ENCODE measurements around the gene ATG16L2.

The ATG16L2 gene

DNA sequence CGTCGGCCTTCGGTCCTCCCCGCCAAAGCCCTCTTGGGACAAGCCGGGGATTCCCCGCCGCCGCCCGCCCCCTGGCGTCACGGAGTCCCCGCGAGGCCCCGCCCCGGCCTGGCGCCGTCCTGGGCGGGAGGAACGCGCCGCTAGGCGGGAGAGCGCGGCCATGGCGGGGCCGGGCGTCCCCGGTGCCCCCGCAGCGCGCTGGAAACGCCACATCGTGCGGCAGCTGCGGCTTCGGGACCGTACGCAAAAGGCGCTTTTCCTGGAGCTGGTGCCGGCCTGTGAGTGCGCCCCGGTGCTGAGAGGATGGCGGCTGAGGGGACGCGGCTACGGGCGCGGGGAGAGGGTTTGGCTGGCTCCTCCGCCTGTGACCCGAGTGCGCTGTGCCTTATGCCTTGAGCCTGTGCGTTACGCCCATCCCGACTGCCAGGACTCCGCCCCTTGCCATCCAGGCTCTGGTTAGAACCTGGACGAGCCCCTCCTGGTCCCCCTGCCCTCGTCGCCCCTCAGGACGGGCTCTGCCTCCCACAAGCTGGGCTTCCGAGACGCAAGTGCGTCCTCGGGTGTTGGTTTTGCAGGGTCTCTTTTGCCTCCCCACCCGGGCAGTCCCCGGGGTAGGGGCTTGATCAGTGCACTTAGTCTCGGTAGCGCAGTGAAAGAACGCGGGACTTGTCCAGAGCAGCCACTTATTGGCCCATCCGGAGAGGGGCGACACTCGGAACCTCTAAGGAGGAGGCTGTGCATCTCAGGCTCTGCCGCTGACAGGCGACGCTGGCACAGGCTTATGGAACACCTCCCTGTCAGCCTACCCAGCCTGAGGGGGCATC is at the start of gene ATG16L2:
Gene ATG16L2, plus strand, starts transcription at position 126 of the 824 bp plus-strand sequence. Its CDS starts 35 bp downstream, at position 161.
- peak; percentile 85 for DNase-seq (ENCODE audit: low read depth)

GRCh38 chr11:72764503-72764902 is 49.7 kb upstream of the ATG16L2 start:
- DNase-seq (ENCODE audit: low read depth), result no peak

DNA sequence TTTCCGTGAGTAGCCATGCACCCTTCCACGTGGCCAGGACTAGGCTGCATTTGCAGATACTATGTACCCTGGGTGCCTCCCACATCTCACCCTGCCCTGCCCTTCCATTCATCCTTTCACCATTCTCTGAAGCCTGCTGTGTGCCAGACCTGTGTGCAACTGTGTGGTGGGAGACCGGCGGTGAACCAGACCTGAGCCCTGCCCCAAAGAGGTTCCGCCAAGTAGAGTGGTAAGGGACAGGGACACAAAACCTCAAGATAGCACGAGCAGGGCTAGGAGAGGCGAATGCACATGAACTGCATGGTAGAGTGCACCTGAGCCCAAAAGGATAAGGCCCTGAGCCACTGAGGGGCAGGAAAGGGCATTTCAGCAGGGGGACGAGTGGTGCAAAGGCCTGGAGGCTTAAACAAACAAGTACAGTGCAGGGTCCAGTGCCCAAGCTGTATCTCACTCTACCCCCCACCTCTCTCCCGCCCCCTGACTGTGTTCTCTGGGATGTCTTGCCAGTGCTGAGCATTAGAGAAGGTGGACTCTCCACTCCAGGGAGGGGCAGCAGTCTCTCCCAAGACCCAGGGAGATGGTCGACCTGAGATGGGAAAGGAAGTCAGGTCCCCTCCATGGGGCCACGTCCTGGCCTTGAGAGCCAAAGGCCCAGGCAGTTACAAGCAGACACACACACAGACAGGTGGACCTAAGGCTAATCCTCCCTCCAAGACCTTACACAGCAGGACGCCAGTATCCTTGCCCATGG is 47.9 kb upstream of the ATG16L2 start:
- DNase-seq (ENCODE audit: low read depth), result no peak

DNA sequence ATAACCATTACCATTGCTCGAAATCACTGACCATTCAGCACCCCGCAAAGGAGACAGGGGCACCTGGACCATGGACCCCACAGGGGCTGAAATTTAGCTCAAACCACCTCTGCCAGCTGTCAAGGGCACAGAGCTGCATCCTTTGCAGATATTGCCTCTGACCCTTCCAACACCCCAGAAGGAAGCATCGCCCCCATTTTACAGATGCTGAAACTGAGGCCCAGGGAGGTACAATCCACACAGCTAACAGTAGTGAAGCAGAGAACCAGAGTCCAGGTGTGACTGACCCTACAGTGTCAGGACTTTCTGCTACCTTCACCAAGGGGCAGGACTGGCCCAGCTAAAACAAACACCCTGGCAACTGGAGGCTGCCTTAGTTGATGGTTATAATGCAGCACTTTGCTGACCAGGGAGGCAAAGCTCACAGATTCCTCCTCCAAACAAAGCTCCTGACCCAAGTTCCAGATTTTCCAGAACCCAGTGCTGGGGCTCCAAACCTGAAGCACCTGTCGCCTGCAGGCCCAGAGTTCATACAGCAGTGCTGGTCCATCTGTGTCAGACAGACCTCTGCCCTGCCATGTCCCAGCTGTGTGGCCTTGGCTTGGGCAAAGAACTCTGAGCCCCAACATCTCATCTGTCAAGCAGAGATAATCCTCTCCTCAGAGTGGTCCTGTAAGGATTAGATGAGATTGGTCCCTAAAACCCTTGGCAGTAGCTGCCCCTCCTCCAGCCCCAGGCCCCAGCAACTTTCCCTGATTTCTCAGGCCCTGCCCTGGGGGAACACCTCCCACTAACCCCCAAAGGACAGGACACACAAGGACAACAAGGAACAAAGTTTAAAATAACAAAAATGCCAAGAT is 46.8 kb upstream of the ATG16L2 start:
- DNase-seq (ENCODE audit: low read depth), result no peak

GRCh38 chr11:72768581-72768980 is 45.6 kb upstream of the ATG16L2 start:
- no peak for DNase-seq (ENCODE audit: low read depth)

GRCh38 chr11:72769680-72770079 is 44.5 kb upstream of the ATG16L2 start:
- DNase-seq (ENCODE audit: low read depth), result no peak

- DNase-seq (ENCODE audit: low read depth), result no peak
Measured at GRCh38 chr11:72770799-72771198, 43.4 kb upstream of the ATG16L2 start.

GRCh38 chr11:72771507-72771906 is 42.7 kb upstream of the ATG16L2 start:
- DNase-seq (ENCODE audit: low read depth), result no peak

DNA sequence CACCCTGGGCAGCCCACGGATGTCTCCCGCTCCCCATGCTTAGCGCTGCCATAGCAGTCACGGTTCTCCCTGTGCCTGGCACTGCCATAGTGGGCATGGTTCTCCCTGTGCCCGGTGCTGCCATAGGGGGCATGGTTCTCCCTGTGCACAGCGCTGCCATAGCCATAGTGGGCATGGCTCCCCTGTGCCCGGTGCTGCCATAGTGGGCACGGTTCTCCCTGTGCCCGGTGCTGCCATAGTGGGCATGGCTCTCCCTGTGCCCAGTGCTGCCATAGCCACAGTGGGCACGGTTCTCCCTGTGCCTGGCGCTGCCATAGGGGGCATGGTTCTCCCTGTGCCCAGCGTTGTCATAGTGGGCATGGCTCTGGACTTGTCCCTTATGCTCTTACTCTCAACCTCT is 42.2 kb upstream of the ATG16L2 start:
- DNase-seq (ENCODE audit: low read depth), result no peak

DNA sequence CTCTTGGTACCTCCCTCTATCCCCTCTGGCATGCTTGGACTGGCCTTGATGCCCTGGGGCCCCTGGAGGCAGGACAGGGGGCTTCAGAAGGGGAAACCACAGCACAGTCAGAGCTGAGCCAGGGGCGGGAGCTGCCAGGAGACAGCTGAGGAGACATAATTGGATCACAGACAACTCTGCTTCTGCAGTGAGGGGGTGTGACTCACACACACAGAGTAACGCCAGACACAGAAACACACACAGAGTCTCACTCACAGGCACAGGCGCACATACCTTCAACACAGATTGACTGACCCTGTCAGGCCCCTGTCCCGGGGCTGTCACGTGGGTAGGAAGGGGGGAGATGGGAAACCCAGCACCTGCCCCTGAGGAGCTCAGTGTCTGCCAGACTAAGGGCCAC is 40.9 kb upstream of the ATG16L2 start:
- peak; percentile 64 for DNase-seq (ENCODE audit: low read depth)

DNA sequence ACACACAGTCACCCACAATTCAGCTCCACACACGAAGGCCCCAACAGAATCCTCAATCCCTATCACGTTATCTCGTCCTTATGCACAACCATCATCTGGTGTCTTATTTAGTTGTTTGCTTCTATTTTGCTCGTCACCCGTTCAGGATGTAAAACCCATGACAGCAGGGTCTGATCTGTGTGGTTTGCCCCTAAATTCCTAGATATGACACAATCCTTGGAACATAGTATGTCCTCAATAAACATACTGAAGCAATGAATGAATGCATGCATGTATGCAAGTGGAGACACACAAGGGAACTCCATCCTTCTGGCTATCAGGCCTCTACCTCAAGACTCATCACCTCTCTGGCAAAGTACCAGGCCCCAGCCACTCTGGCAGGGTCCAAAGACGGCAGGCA is 40.5 kb upstream of the ATG16L2 start:
- DNase-seq (ENCODE audit: low read depth), result no peak

- DNase-seq (ENCODE audit: low read depth), result no peak
Measured at GRCh38 chr11:72774499-72774898, 39.7 kb upstream of the ATG16L2 start.

- no peak for DNase-seq (ENCODE audit: low read depth)
Measured at GRCh38 chr11:72775288-72776110, 38.7 kb upstream of the ATG16L2 start.

DNA sequence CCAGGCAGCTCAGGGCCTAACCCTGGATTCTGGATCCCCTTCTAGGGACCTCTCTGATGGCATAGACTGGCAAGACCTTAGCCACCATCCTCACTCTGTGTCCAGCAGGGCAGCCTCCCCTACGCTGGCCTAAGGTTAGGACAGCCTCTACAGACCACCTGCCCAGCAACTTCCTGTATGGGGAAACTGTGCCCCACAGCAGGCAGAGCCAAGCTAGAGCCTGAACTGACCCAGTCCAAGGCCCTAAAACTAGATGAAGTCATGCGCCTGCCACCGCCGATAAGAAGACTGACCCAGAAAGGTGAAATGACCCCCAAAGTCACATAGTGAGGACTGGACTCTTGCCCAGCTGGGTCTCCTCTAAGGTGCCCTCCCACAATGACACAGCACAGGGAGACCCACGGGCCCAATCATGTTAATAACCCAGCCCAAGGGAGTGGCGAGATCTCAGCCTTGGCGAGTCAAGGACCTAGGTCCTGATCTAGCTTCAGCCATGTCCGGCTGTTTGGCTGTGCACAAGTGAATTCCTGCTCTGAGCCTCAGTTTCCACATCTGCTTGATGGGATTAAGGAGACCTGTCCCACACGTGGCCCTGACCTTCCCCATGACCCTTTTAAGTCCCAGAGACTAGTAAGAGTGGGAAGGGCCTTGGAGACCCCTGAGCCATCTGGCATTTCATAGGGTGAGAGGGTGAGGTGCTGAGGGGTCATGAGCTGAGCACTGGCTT is 37.9 kb upstream of the ATG16L2 start:
- no peak for DNase-seq (ENCODE audit: low read depth)

GRCh38 chr11:72776844-72777754 is 37.1 kb upstream of the ATG16L2 start:
- no peak for DNase-seq (ENCODE audit: low read depth)

DNA sequence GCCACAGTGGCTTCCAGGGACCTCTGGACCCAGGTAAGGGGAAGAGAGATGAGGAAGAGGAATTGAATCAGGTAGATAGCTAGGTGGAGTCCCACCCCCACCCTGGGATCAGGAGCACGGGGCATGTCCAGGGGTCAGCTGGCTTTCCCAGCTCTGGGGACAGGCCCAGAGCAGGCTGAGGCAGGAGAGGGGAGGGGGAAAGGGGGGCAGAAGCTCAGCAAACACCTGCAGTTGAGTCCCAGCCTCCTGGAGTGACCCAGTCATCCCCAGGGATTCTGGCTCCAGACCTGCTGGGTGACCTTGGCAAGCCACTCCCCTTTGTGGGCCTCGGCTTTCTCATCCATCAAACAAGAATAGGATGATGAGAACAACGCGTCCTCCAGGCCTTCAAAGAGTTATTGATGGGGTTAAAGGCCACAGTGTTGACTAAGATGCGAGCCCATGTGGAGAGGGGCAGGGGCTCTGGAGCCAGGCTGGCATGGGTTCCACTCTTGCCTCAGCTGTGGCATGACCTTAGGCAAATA is 36.4 kb upstream of the ATG16L2 start:
- DNase-seq (ENCODE audit: low read depth), result no peak

DNA sequence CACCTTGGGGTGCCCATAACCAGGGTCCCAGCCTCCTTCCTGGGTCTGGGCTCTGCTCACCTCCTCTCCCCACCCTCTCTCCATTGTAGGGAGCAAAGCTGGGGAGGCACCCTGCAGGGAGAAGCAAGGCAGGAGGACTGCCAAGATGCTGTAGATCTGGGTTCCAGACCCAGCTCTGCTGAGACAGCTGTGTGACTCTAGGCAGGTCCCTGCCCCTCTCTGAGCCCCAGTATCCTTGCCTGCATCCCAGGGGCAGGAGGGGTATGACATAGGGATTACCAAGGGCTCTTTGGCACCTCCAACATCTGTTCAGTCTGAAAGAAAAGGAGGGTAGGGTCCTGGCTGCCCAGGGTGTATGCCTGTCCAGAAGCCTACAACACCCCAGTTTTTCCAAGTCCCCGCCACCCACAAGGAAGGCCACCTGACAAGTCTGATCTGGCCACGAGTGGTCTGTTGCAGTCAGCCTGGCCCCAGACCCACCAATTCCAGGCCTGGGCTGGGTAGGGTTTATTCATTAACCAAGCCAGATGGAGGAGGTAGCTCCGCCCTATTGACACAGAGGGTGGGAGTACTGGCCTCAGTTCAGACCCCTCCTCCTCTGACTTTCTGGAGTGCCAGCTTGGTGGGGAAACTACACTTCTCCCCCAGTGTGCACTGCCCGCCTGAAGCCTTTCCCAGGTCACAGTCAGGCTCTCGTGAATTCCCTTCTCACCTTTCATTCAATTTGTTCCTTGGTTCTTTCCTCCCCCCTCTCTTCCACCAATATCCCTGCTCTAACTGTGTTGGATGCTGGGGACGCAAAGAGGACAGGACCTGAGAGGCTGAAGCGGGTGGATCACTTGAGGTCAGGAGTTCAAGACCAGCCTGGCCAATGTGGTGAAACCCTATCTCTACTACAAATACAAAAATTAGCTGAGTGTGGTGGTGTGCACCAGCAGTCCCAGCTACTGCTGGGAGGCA is 35.4 kb upstream of the ATG16L2 start:
- DNase-seq (ENCODE audit: low read depth), result no peak

GRCh38 chr11:72779495-72780128 is 34.6 kb upstream of the ATG16L2 start:
- DNase-seq (ENCODE audit: low read depth), result no peak
